SKM-1 (cell line): ENCODE results near the gene UBE2D2.
A peak's percentile ranks its signal among the peaks of the same experiment; 100 is the strongest.

Experiments used
- DNase-seq: peaks from one replicate; lab custom pipeline; 2025; ENCODE audit not compliant: unreplicated experiment; lab: John Stamatoyannopoulos, UW

Gene UBE2D2

DNA sequence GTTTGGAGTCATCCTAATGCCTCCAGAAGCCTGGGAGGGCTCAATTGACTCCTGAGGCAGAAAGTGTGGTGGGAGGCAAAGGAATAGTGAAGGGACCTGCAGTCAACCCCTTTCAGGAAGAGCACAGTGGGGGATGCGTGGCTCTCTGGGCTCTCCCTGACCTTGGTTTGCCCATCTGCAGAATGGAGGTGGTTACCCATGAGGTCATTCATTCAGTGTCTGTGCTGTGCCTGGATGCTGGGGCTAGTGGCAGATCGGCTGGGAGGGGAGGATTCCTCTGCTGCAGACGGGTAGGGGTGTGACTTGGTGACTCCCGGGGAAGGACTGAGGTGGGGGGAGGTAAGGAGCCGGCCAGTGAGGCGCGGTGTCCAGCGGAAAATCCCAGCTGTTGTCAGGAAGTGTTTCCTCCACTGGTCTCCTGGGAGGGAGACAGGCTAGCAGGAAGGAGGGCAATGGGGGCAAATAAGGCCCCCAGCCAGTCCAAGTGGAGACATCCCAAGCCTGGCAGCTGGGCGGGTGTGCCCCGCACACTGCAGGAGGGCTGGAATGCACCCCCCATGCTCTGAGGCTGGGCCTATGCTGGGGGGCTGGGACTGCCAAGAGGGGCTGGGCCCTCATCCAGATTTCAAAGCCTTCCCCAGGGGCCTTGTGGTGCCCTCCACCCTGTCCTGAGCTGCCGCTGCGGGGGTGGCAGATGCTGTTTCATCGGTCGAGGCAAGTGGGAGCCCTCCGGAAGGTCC, 98.0 kb downstream of the UBE2D2 start:
- no peak for DNase-seq

DNA sequence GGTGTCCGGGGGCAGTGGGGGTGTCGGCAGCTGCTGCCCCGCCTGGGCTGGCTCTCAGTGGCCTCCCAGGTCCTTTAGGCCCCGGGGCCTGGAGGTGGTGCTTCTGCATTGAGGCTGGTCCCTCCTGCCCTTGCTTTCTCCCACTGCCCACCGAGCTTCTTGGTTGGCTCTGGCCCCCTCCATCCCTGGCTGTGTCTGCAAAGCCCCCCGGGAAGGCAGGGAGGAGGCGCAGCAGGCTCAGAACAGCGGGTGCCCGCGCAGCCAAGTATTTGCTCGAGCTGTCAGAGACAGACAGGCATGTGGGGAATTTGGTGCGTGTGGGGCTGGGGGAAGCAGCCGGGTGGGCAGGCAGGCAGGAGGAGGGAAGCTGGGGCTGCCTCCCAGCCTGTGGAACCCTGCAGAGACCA, 98.6 kb downstream of the UBE2D2 start:
- DNase-seq: no peak

DNA sequence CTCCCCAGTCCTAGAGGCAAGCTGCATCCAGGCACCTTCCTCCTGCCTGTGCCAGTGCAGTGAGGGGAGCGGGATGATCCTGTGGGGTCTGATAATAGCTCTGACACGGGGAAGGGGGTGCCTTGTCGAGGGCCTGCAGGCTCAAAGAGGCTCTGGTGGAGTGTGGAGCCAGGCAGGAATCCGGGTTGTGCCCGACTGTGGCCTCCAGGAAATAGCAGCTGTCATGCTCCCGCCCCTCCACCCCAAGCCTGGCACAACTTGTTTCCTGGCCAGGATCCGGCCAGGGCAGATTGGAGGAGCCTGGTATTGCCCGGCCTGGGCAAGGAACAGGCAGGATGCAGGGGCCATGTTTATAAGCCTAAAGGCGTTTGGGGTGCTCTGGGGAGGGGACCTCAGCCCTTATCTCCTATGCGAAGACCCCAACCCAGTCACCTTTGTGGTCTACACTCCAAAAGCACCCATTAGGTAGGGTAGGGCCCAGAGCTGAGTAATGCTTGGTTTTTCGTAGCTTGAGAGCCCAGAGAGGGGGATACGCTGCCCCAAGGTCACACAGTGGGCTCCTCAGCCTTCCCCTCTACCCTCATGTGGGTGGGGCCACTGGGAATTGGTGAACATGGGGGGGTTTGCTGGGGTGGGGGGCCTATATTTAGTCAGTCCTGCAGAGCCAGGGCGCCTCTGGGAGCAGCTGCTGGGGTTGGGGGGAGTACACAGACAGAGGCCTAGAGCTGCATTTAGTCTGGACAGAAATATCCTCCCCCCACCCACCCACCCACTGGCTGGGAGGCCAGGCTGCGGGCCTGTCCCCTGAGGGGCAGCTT, 99.2 kb downstream of the UBE2D2 start:
- DNase-seq: no peak

DNA sequence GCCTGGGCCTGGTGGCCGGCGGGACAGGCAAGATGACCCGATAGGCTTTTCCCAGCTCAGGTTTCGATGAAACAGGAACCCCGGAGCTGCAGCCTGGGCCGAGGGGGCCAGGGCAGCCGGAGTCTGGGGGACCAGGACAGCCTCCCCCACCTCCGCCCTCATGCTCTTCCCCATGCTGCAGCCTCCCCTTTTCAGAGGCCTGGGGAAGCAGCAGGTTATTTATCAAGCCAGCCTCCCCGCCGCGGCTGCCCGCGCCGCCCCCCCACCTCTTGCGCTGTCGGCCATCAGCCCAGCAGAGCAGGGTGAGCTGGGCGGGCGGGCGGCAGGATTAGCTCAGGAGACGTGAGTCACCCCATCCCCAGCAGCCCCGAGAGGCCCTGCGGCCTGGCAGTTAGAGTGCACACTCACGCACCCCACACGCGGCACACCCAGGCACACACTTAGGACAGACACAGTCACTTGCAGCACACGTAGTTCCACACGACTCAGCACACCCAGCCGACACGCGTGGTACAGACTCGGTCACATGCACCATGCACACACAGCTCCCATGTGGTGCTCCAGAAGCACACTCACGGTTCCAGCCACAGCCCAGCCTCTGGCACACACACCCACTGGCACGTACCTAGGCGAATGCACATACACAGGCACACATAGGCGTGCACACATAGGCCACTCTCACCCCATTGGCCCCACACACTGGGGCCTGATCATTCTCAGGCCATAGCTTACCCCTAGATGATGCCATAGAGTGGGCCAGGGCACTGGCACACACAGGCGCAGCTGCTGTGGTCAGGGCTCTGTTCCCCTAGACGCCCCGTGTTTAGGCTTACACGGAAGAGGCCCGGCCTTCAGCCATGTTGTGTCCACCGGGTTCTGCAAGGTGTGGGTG, 100.0 kb downstream of the UBE2D2 start:
- peak; percentile 67 for DNase-seq

DNA sequence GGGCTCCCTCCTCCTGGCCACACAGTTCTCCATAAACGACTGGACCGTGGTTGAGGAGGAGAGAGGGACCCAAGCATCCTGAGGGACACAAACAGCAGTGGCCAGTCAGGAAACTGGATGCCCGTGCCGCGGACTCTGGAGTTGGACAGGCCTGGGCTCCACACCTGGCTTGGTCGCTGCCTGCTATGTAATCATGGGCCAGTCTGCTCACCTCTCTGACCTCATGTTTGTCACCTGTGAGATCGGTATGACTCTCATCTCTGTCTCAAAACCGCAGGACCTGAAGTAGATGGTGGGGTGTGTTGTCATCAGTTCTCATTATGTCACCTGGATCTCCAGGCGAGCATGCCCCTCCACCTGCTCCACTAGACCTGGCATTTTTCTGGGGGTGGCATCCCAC, 101.5 kb downstream of the UBE2D2 start:
- DNase-seq: no peak

DNA sequence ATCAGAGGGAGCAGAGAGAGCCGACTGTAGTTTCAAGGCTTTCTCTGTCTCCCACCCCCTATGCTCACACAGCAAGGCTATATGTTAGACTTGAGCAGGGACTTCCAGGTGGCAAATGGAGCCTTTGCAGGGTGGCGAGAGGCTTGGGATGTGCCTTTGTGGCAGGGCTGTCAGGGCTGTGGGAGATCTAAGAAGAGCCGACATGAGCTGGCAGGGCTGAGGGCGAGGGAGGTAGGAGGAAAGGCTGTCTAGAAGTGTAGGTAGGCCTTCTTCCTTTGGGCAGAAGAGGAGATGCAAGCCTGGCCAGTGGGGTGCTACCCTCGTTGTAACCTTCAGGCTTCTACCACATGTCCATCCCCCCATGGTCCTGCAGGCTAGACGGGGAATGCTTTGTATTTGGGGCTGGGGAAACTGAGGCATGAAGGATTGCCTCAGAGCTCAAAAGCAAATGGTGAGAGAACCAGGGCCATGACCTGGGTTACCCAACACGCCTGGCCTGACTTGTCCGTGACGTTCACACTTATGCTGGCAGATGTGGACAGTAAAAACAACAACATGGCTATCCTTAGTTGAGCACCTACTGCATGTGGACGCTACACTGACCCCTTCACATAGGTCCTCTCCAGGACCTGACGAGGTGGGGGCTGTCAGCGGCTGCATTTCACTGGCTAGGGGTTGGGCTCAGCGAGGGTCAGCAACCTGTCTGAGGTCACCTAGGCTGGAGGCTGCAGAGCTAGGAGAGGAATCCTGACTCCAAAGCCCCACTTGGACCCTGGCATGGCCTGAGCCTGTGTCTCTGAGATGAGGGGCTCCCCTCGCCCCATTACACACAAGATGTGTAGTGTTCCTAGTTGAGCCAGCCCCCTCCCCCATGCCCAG, 102.3 kb downstream of the UBE2D2 start:
- no peak for DNase-seq

DNA sequence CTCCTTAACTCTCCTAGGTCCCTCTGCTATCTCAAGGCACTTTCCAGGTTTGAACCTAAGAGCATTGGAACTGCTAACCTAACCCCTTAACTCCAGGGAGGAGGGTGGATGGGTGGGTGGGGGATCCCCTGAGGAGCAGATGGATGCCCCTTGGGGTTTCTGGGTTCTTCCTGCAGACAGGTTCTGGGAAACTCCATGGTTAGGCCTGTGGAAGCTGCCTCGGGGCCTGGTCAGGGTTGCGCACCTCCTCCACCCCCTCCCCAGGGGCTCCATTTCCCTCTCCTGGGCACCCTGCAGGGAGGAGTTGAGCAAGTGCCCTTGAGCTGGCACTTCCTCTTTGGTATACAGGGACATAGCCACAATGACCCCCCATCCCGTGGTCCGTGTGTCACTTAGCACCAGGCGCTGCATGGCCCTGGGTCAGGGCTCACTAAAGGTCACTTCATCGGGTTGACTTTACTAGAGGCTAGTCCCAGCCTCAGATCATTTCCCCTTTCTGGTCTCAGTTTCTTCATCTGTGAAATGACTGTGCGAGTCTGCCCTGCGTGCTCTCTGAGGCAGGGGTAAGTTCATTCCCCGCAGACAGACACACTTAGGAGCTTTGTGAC, 103.1 kb downstream of the UBE2D2 start:
- DNase-seq: peak; percentile 97

DNA sequence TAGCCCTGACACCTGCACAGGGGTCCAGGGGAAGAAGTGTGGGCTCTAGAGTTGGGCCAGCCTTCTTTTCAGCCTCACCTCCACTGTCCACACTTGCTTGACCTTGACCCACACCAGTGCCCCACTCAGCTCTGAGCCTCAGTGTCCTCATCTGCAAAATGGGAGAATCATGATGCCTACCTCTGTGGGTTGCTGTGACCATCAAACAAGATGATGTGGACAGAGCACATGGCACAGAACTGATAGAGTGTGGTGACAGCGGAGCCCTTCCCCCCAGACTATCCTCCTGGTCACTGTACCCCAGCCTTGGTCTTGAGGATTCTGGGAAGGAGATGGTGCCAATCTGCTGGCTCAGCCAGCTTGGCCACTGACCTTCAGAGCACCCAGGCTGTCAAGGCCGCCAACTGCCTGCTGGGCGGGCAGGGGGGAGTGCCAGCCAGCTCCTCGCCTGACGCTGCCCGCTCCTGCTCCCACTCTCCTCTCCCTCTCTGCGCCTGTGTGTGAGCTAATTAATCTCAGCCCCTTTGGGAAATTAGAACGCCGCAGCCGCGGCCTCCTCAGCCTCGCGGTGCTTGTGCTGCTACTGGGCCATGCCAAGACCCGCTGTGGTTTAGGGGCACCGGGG, 103.7 kb downstream of the UBE2D2 start:
- no peak for DNase-seq

DNA sequence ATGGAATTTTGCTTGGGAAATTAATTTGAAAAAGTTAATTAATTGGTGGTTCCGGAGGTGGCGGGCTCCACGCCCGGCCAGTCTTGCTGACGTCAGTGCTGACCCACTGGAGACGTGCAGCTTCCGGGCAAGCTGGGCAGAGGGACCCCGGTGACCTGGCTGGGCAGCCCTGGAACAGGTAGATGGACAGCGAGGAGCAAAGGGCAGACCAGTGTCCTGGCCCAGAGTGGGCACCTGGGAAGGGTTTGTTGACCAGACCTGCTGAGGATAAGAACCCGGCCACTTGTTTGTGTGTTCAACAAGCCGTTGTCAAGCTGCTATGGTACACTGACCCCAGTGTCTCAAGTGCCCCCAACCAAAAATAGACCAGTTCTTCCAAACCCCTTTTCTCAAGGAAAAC, 104.5 kb downstream of the UBE2D2 start:
- DNase-seq: no peak

DNA sequence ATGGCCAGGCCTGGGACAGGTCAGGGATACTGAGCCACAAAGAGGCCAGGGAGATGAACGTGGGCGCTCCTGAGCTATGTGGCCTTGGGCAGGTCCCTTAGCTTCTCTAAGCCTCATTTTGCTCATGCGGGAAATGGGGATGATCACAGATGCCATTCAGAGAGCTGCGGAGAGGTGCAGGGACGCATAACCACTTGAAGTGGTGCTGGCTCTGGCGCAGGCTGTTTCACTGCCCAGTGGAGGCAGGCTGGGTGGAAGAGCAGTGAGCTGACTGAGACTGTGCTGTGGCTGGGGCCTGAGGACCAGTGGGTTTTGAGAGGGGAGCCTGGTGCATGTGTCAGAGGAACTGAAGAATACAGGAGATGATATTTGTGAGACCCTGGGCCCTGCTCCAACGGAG, 105.4 kb downstream of the UBE2D2 start:
- DNase-seq: no peak

DNA sequence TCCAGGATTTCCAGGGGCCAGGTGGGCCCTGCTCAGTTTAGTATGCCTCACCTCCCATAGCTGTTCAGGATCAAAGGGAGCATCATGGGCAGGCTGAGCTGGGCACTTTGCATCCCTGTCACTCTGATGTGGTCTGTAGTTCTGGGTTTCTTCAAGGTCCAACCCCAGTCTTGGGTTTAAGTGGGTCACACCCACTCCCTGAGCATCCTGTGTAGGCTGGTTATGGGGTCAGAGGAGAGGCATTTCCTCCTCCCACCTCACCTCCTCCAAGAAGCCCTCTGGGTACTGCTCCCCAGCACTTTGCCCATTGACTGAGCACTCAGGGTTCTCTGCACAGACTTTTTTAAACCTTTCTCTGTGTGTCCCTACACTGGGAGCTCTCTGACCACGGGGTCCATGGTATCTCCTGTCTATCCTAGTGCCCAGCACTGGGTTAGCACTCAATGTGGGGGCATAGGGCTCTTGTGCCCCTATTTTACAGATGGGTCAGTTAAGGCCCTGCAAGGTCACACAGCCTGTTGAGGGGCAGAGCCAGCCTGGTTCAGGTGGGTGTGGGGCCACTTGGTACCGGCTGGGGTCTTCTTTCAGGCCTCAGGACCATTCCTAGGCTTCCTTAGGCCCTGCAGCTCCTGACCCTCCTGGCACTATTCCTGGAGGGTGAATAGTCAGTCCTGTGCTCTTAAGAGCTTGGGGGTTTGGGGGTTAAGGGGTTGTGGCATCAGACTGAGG, 106.0 kb downstream of the UBE2D2 start:
- DNase-seq: no peak

DNA sequence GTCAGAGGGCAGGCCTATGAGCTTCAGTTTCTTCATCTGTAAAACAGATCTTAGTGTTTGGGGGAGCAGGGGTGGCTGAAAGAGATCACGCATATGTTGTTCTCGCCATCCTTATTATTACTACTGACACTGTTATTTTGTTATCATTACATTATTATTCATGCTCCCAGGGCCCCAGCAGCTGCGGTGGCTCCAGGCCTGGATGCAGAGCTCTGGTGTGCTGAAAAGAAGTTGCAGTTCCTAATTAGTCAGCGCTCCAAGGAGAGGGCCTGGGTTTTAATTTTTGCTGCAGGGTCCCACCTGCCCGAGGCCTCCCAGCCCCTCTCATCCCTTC, 106.6 kb downstream of the UBE2D2 start:
- no peak for DNase-seq

DNA sequence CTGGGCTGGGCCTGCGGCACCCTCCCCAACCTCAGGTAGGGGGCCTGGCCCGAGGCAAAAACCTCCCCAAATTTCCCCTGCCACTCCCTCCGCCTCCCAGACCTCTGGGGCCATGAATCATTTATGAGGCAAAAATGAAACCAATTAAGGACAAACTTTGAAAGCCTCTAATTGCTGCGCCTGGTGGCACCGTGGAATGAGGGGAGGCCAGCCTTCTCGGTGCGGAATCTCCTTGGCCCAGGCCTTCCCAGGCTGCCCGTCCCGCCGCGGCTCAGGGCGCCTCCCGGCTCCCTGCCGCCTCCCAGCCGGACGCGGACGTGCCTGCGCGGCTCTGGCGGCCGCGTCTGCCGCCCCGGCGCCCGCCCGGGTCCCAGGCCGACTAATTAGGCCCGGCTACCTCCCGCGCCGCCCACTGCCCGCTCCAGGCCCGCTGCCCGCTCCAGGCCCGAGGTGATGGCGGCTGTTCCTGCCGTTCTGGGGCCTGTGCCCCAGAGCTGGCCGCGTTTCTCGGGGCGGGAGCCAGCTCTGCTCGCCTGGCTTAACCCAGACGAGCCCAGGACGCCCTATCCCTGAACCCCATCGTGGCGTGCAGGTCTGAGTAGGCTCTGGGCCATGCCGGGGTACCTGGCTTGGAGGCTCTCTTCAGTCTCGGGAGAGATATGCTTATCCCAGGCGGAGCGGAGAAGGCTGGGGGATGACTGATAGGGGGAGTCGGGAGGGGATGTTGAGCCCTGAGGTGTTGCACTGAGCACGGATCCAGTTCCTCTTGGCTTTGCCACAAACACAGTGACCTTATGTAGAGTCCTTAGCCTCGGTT, 107.1 kb downstream of the UBE2D2 start:
- DNase-seq: no peak

DNA sequence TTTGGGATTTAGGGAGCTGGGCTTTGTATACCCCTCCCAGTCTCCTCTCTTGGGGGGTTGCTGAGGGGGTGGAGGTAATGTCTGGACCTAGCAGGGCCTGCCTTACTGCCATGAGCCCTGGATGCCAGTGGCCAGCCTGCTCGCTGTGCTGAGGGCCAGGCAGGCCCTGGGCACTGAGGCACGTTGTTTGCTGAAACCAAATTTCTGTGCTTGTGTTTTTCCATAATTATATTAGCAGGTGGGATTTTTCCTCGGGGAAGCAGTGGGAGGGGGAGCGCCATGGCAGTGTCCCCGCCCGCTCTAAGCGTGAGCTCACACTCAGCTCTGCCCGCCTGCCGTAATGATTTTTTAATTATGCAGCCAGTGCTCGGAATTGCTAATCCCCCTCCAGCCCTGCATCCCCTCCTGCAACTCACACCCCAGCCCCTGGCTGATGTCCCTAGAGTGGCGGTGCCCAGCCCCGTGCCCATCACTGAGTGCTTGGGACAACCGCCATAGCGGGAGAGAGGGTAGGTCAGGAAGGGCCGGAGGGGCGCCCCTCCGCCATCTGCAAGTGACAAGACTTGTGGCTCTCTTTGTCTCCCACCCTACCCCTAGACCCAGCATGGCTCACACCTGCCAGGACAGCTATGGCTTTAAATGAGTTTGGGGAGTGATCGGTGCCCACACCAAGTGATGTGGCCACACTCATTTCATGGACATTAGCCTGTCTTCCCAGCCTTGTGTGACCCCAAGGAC, 108.0 kb downstream of the UBE2D2 start:
- no peak for DNase-seq

DNA sequence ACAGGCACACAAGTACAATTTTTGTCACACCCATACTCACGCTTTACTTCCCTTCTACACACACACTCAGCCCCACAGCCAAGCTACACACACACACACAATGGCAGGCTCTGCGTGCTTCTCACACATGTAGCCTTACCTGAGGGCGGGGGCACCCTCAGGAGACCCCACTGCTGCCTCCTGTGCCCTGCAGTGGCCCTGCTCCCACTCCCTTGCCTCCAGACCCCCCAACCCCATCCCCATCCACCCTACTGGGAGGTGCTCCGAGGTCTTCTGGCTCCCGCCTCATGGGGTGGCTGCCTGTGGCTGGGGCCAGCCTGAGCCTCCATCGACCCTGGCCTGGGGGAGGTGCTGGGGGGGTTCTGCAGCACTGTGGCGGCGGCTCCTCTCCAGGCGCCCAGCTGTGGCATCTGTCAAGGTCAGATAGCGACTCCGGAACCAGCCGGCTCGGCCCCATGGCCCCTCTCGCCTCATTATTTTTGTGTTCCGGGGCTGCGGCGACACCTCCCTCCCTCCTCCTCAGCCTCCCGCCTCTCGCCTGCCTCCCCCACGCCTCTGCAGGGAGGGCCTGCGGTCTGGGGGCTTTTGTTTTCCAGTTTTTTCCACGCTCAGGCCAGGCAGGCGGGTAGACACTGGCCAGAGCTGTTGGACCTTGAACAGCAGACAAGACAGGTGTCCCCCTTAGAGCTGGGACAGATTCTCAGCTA, 108.7 kb downstream of the UBE2D2 start:
- no peak for DNase-seq

DNA sequence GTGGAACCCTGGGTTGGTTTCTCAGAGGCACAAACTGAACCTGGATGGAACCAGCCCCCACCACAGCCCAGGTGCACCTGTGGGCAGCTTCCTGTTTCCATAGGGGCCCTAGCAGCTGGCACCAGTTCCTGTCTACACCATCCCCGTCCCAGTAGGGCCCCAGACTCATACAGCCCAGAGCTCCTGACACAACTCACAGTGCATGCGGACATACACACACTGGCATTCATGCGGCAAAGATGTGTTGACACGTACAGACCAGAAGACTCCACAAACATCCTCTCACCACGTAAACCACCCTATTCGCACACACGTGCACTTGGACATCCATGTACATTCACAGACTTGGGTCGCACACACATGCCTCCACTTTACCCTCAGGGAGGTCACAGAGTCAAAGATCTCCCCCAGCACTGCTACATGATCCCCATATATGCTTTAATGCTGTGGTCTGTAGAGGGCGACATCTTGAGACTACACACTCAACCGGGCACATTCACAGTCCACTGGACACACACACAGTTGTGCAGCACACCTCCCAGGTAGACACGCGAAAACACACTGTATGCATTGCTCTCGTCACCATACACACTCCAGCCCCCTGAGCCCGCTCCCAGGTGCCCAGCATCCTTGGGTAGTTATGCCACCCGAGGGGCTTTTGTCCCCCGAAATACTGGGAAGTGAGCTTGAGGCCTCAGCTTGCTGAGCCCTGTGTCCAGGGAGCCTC, 109.4 kb downstream of the UBE2D2 start:
- no peak for DNase-seq
